GM12878 (cell line): ENCODE results near the gene TARDBP. TPM values are rescaled to one million over a fixed set of nuclear protein-coding genes. Genes with fewer than 3 reads are reported as not detected.

ENCODE experiments used
- ATAC-seq: fragments of 200-7000 bp; cut with Tn5 transposase; 3 replicates; pipeline ENCODE4 v1.9.1; 2020; ENCODE audit warnings: mild to moderate bottlenecking, moderate library complexity
- BruUV-seq: library from RNA; stranded (reverse); fragments of 400-500 nt; replicated peaks from 2 replicates; lab custom pipeline; 2021; lab: Mats Ljungman, UMichigan
- CTCF ChIA-PET: fragments of 300-600 bp; sonication (Branson Sonifier 250); formaldehyde crosslinking; extraction: SDS; loops from one replicate; lab custom pipeline; 2021; ENCODE audit warnings: inconsistent platforms; lab: Yijun Ruan, JAX
- POLR2A ChIA-PET: fragments of 350-600 bp; formaldehyde crosslinking; extraction: SDS; loops from one replicate; lab custom pipeline; 2021; ENCODE audit warnings: inconsistent platforms; lab: Charles Lee
- RAD21 ChIA-PET: fragments of 300-600 bp; sonication (Branson Sonifier 250); formaldehyde crosslinking; loops from one replicate; lab custom pipeline; 2023; ENCODE audit warnings: antibody characterized with exemption; ENCODE audit not compliant: unreplicated experiment; lab: Charles Lee
- SMC1A ChIA-PET: fragments of 300-600 bp; sonication (Branson Sonifier 250); formaldehyde crosslinking; loops from one replicate; lab custom pipeline; 2023; ENCODE audit not compliant: unreplicated experiment, uncharacterized antibody; lab: Charles Lee
- DNase-seq: peaks from one replicate; pipeline ENCODE4 v3.0.0-alpha.2; 2011; ENCODE audit warnings: low read depth, low spot score
- FAIRE-seq: peaks from 3 replicates; lab custom pipeline; 2011; peaks lifted over from hg19 to GRCh38; lab: Jason Lieb, UNC
- H2AFZ ChIP-seq: 2 replicates; pipeline ENCODE4 v1.6.0; 2011; ENCODE audit warnings: low read depth, low read length, control low read depth; ENCODE audit not compliant: control insufficient read depth
- H3K27ac ChIP-seq: 2 replicates; pipeline ENCODE4 v1.5.1; 2011; ENCODE audit warnings: control low read depth; ENCODE audit not compliant: control insufficient read depth, insufficient read depth
- H3K27me3 ChIP-seq, 2 experiments: replicated peaks in 1 of 2; 2 replicates each; pipeline versions ENCODE4 v1.6.0 to v1.6.1; 2011; ENCODE audit warnings: low read length in 1 of 2; ENCODE audit not compliant: control insufficient read depth in 2 of 2, insufficient read depth in 2 of 2
- H3K36me3 ChIP-seq, 2 experiments: 2 replicates each; pipeline ENCODE4 v1.5.1; 2011; ENCODE audit warnings: low read length in 1 of 2; ENCODE audit not compliant: control insufficient read depth in 2 of 2, insufficient read depth in 2 of 2
- H3K4me1 ChIP-seq: 2 replicates; pipeline ENCODE4 v1.6.1; 2011; ENCODE audit warnings: mild to moderate bottlenecking, low read length, moderate library complexity, mixed read lengths; ENCODE audit not compliant: control insufficient read depth, insufficient read depth
- H3K4me2 ChIP-seq: 2 replicates; pipeline ENCODE4 v1.6.0; 2011; ENCODE audit warnings: control low read depth; ENCODE audit not compliant: control insufficient read depth, insufficient read depth
- H3K4me3 ChIP-seq: fragments of 200-600 bp; sonication (generic); 2 replicates; pipeline ENCODE4 v1.5.1; 2016
- H3K79me2 ChIP-seq: 2 replicates; pipeline ENCODE4 v1.6.0; 2011; ENCODE audit warnings: low read length; ENCODE audit not compliant: control insufficient read depth, insufficient read depth
- H3K9ac ChIP-seq: 2 replicates; pipeline ENCODE4 v1.8.0; 2011; ENCODE audit warnings: low read length, control low read depth, mixed read lengths; ENCODE audit not compliant: control insufficient read depth, insufficient read depth
- H3K9me3 ChIP-seq: replicated peaks from 3 replicates; pipeline ENCODE4 v1.5.1; 2011; ENCODE audit warnings: mild to moderate bottlenecking, low read length; ENCODE audit not compliant: control insufficient read depth, insufficient read depth
- H4K20me1 ChIP-seq: 2 replicates; pipeline ENCODE4 v1.6.0; 2011; ENCODE audit not compliant: control insufficient read depth, insufficient read depth
- ATF7 ChIP-seq: fragments of 450-650 bp; IDR thresholded peaks from 2 replicates; pipeline ENCODE4 v1.6.1; 2016; ENCODE audit warnings: low read depth, mild to moderate bottlenecking
- BCL11A ChIP-seq: IDR thresholded peaks from 2 replicates; pipeline ENCODE4 v1.6.1; 2011; ENCODE audit warnings: low read depth, low read length
- EED ChIP-seq: sonication (generic); IDR thresholded peaks from 2 replicates; pipeline ENCODE4 v1.6.1; 2016; ENCODE audit warnings: antibody characterized with exemption, low read depth
- IRF4 ChIP-seq: IDR thresholded peaks from 2 replicates; pipeline ENCODE4 v1.6.1; 2011; ENCODE audit warnings: low read depth, low read length
- NR2C2 ChIP-seq: IDR thresholded peaks from 2 replicates; pipeline ENCODE4 v1.6.1; 2011; ENCODE audit warnings: borderline replicate concordance, low read depth; ENCODE audit not compliant: control insufficient read depth, insufficient read length
- PAX5 ChIP-seq: IDR thresholded peaks from 2 replicates; pipeline ENCODE4 v1.6.1; 2011; ENCODE audit warnings: low read depth, low read length, borderline replicate concordance
- POLR2A ChIP-seq: IDR thresholded peaks from 2 replicates; pipeline ENCODE4 v1.6.1; 2011; ENCODE audit warnings: low read depth, mild to moderate bottlenecking, low read length
- SIX5 ChIP-seq: IDR thresholded peaks from 2 replicates; pipeline ENCODE4 v1.6.1; 2011; ENCODE audit warnings: mild to moderate bottlenecking, low read depth, low read length, moderate library complexity; ENCODE audit not compliant: severe bottlenecking
- TARDBP ChIP-seq: IDR thresholded peaks from 2 replicates; pipeline ENCODE4 v1.6.1; 2016; ENCODE audit warnings: borderline replicate concordance
- ZZZ3 ChIP-seq: IDR thresholded peaks from 2 replicates; pipeline ENCODE4 v1.6.1; 2011; ENCODE audit warnings: low read depth; ENCODE audit not compliant: control insufficient read depth, insufficient read length
- WGBS: methylation state at CpG from one replicate; pipeline ENCODE4 v1.1.6; 2016; ENCODE audit warnings: low lambda C conversion rate; ENCODE audit not compliant: insufficient replicate concordance, insufficient coverage; ENCODE audit errors: missing lambda C conversion rate; 5-methylcytosine and 5-hydroxymethylcytosine counted together
- in situ Hi-C: fragments of 300-500 bp; cut with MboI; formaldehyde crosslinking; loops from 9 replicates; pipeline ENCODE4 v1.14.3; 2018; ENCODE audit warnings: mixed read lengths
- intact Hi-C: fragments of 100-400 bp; cut with micrococcal nuclease; formaldehyde crosslinking; loops from one replicate; pipeline ENCODE4 v1.14.2; 2022; ENCODE audit not compliant: unreplicated experiment
- polyA plus RNA-seq, 11 experiments: library from polyadenylated mRNA; depleted of rRNA in 4 of 11; unstranded in 6 of 11; stranded (reverse) in 5 of 11; fragments of >200 nt; fragmentation: Nextera tagmentation in 4 of 11; fragmentation: Illumina TruSeq in 1 of 11; extraction: Ambion mirVana in 4 of 11; extraction: Trizol in 1 of 11; gene quantifications; 1 replicate in 1 of 11; 2 replicates in 10 of 11; pipeline versions ENCODE4 v1.2.1 to v1.2.3, GENCODE V29; 2011 to 2016; ENCODE audit warnings: inconsistent platforms in 2 of 11, missing spikeins in 2 of 11, low read depth in 1 of 11
- total RNA-seq, 4 experiments: library from RNA; depleted of rRNA in 3 of 4; stranded (reverse); fragments of >200 nt in 3 of 4; fragmentation: Illumina TruSeq in 1 of 4; extraction: Trizol in 1 of 4; gene quantifications; 2 replicates each; pipeline versions ENCODE4 v1.2.1 to v1.2.3, GENCODE V29; 2013 to 2021
- TF ChIP-seq, protein P1 (sequence below): fragments of 450-650 bp; IDR thresholded peaks from 2 replicates; pipeline ENCODE4 v1.6.1; 2017; ENCODE audit warnings: mild to moderate bottlenecking, moderate library complexity

Gene TARDBP
- total and polyA plus RNA-seq, 10 of the 15 experiments (the other 5 are each of a cell fraction or from before 2014, with no cell fraction given), result 55.6 to 318 (median 192) TPM

DNA sequence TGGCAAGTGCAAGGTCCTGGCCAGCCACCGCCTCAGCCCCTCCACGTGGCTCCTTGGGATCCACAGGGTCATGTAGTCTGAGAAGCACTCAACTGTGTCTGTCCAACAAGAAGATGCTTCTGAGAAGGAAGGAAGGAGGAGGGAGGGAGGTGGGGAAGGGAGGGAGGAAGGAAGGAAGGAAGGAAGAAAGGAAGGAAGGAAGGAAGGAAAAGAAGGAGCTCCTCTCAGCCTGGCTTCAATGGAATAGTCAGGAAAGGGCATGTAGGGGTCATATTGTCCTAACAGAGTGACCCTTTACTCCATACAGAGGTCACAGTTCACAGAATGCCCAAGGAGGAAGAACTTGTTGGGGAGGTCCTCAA is 42.5 kb upstream of the TARDBP start:
- TF ChIP-seq POLR2A (no peak), PAX5 (no peak), TARDBP (no peak), EED (no peak), ATF7 (no peak), NR2C2 (no peak), SIX5 (no peak), IRF4 (no peak), ZZZ3 (no peak), BCL11A (no peak)
- TF ChIP-seq, protein P1, sequence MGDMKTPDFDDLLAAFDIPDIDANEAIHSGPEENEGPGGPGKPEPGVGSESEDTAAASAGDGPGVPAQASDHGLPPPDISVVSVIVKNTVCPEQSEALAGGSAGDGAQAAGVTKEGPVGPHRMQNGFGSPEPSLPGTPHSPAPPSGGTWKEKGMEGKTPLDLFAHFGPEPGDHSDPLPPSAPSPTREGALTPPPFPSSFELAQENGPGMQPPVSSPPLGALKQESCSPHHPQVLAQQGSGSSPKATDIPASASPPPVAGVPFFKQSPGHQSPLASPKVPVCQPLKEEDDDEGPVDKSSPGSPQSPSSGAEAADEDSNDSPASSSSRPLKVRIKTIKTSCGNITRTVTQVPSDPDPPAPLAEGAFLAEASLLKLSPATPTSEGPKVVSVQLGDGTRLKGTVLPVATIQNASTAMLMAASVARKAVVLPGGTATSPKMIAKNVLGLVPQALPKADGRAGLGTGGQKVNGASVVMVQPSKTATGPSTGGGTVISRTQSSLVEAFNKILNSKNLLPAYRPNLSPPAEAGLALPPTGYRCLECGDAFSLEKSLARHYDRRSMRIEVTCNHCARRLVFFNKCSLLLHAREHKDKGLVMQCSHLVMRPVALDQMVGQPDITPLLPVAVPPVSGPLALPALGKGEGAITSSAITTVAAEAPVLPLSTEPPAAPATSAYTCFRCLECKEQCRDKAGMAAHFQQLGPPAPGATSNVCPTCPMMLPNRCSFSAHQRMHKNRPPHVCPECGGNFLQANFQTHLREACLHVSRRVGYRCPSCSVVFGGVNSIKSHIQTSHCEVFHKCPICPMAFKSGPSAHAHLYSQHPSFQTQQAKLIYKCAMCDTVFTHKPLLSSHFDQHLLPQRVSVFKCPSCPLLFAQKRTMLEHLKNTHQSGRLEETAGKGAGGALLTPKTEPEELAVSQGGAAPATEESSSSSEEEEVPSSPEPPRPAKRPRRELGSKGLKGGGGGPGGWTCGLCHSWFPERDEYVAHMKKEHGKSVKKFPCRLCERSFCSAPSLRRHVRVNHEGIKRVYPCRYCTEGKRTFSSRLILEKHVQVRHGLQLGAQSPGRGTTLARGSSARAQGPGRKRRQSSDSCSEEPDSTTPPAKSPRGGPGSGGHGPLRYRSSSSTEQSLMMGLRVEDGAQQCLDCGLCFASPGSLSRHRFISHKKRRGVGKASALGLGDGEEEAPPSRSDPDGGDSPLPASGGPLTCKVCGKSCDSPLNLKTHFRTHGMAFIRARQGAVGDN, result no peak
- H3K9me3 ChIP-seq, result no peaks in the 10 kb centered on the region
- in situ Hi-C loops, result no loop called here
- H2AFZ ChIP-seq, result no peak overlapping the region
- CTCF ChIA-PET, result interaction anchor here (0.8 to 6.3 kb wide), 2 partner anchors 16 to 463 kb away, joined by 3 to 40 read pairs; no protein-coding TSS in a partner anchor
- 86% methylated on average over 2 of the region's 2 CpGs for WGBS
- H4K20me1 ChIP-seq, result no peaks in the 10 kb centered on the region
- no peak for DNase-seq
- intact Hi-C loops, result loop anchor here (10.0 kb wide), 1 partner anchor 455 kb away; no protein-coding TSS in a partner anchor
- no peaks in the 10 kb centered on the region for H3K36me3 ChIP-seq
- RAD21 ChIA-PET, result interaction anchor here (8.2 kb wide), 1 partner anchor 17 kb away, joined by 89 read pairs; no protein-coding TSS in a partner anchor
- H3K9ac ChIP-seq, result no peak overlapping the region
- H3K27ac ChIP-seq, result no peak overlapping the region
- POLR2A ChIA-PET, result interaction anchor here (2.6 to 2.7 kb wide), 2 partner anchors 16 to 42 kb away, joined by 8 to 25 read pairs; partner anchors contain the start of gene TARDBP
- no TSS peak for BruUV-seq
- no peaks in the 10 kb centered on the region for H3K79me2 ChIP-seq
- SMC1A ChIA-PET, result interaction anchor here (8.7 kb wide), 1 partner anchor 16 kb away, joined by 118 read pairs; no protein-coding TSS in a partner anchor
- no peak for FAIRE-seq
- no peak overlapping the region for H3K4me3 ChIP-seq
- H3K27me3 ChIP-seq, result no peaks in the 10 kb centered on the region
- ATAC-seq, result no peak
- peaks cover 43% of the 10 kb centered on the region for H3K4me1 ChIP-seq
- H3K4me2 ChIP-seq, result no peak overlapping the region
